Epithelial cell of proximal tubule (primary cell): ENCODE data around the gene BICDL2. TPM values are rescaled to one million over a fixed set of nuclear protein-coding genes. Genes with fewer than 3 reads are reported as not detected.

Experiments
- DNase-seq: peaks from one replicate; pipeline ENCODE4 v3.0.0-alpha.2; 2011; ENCODE audit warnings: low read depth
- H3K4me3 ChIP-seq: 2 replicates; pipeline ENCODE4 v1.5.1; 2011; ENCODE audit warnings: low read depth, mild to moderate bottlenecking, low read length
- total RNA-seq: library from RNA; depleted of rRNA; stranded (reverse); fragments of >200 nt; gene quantifications from 2 replicates; pipeline ENCODE4 v1.2.3, GENCODE V29; 2015
- TF ChIP-seq, protein P1 (sequence below): conservative IDR thresholded peaks from 2 replicates; pipeline ENCODE4 v1.5.1; 2012; ENCODE audit warnings: low read depth, mild to moderate bottlenecking, low read length

BICDL2 gene
- total RNA-seq, 1 donor from 2014 or later = 4.6 TPM

DNA sequence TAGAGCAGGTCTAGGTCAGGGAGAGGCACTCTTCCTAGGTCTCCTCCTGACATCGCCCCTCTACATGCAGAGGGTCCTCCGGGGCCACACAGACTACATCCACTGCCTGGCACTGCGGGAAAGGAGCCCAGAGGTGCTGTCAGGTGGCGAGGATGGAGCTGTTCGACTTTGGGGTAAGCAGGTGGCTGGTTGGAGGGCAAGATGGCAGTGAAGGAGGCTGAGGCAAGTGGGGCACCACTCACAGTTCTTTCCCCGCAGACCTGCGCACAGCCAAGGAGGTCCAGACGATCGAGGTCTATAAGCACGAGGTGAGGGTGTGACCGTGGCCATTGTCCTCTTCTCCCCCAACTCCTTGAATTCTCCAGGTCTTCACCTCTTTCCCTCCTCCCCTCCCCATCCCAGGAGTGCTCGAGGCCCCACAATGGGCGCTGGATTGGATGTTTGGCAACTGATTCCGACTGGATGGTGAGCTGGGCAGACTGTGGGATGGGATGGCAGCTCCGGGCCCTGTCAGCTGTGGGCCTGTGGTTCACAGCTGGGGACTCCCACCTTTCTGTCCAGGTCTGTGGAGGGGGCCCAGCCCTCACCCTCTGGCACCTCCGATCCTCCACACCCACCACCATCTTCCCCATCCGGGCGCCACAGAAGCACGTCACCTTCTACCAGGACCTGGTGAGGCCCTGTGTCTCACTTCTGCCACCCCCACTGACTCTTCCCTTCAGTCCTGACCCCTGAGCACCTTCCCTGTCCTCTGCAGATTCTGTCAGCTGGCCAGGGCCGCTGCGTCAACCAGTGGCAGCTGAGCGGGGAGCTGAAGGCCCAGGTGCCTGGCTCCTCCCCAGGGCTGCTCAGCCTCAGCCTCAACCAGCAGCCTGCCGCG lies 9.9 kb downstream of the BICDL2 start:
- TF ChIP-seq, protein P1, sequence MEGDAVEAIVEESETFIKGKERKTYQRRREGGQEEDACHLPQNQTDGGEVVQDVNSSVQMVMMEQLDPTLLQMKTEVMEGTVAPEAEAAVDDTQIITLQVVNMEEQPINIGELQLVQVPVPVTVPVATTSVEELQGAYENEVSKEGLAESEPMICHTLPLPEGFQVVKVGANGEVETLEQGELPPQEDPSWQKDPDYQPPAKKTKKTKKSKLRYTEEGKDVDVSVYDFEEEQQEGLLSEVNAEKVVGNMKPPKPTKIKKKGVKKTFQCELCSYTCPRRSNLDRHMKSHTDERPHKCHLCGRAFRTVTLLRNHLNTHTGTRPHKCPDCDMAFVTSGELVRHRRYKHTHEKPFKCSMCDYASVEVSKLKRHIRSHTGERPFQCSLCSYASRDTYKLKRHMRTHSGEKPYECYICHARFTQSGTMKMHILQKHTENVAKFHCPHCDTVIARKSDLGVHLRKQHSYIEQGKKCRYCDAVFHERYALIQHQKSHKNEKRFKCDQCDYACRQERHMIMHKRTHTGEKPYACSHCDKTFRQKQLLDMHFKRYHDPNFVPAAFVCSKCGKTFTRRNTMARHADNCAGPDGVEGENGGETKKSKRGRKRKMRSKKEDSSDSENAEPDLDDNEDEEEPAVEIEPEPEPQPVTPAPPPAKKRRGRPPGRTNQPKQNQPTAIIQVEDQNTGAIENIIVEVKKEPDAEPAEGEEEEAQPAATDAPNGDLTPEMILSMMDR = no peak
- DNase-seq = no peak
- H3K4me3 ChIP-seq = no peak overlapping the region

DNA sequence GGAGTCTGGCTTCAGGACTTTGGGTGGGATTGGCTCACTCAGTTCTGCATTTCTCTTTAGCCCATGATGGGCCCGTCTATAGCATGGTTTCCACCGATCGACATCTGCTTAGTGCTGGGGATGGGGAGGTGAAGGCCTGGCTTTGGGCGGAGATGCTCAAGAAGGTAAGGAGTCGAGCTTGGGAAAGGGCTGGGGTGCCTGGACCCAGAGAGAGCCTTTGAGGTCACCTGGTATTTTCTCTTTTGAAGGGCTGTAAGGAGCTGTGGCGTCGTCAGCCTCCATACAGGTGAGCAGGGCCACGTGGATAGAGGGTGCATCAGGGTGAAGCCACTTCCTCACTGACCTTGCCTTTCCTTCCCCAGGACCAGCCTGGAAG lies 10.8 kb downstream of the BICDL2 start:
- H3K4me3 ChIP-seq = no peak overlapping the region
- DNase-seq = no peak
- TF ChIP-seq, protein P1 = no peak

DNA sequence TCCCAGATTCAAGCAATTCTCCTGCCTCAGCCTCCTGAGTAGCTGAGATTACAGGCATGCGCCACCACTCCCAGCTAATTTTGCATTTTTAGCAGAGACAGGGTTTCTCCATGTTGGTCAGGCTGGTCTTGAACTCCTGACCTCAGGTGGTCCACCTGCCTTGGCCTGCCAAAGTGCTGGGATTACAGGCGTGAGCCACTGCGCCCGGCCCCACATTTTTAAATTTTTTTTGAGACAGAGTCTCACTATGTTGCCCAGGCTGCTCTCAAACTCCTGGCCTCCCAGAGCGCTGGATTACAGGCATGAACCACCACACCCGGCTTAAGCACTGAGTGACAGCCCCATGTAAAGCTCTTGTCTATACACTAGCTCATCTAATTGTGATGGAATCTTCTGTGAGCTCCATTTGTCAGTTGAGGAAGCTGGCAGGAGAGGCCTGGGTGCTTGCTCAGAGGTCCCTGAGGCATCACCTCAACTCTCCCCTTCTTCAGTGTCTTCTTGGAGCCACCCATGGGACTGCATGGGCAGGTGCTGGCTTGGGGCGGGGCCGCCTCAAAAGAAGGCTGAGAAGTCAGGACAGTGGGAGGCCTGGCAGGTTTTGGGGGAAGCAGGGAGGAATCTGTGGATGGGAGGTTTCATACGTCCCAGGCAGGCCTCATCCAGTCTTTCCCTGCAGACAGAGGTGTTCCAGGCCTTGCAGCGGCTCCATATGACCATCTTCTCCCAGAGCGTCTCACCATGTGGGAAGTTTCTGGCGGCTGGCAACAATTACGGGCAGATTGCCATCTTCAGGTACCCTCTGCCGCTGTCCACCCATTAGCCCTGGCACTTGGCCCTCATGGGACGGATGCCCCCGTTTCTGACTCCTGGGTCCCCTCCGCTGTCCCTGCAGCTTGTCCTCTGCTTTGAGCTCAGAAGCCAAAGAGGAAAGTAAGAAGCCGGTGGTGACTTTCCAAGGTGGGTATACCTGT lies 11.4 kb downstream of the BICDL2 start:
- H3K4me3 ChIP-seq = no peak overlapping the region
- TF ChIP-seq, protein P1 = no peak
- DNase-seq = no peak

DNA sequence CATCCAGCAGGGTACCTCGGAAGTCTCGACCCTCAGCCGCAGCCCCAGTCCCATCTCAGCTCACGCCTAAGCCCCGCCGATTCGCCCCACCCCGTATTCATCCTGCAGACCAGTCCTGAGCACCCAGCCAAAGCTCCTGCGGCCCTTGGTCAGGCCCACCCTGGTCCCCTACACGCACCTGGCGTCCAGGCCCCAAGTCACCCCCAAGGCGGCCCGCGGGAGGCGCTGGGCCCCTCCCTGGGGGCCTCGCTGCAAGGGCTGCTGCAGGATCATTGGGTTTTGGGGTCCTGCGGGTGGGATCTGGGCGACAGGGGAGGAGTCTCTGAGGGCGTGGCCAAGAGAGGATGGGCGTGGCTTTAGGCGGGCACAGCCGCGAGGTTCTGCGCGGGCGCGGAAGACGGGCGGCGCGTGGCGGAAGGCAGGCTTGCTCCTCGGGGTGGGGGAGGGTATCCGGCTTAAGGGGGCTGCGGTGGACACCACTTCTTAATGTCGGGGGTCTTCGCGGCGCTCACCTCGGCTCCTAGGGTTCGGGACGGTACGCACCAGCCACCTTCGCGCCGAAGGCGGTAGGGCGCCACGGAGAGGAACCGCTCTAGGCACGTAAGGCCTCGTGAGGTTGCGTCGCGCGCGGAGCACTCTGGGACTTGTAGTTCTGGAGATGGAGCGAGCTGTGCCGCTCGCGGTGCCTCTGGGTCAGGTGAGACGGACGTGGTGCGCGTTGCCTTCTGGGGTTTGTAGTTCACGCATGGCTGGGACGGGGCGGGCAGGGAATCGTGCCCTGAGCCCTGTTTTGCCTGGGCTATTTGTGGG lies 12.9 kb downstream of the BICDL2 start, which contains the start of the genes HCFC1R1 and THOC6:
HCFC1R1 (minus strand) TSS at position 274 of the 810 bp plus-strand sequence; CDS start at position 273, 1 bp downstream.
THOC6 (plus strand) TSS at position 367 of the 810 bp plus-strand sequence; CDS start at position 659, 292 bp downstream.
- TF ChIP-seq, protein P1 = no peak
- H3K4me3 ChIP-seq = peak within 1 kb of the TSS; percentile 81

DNA sequence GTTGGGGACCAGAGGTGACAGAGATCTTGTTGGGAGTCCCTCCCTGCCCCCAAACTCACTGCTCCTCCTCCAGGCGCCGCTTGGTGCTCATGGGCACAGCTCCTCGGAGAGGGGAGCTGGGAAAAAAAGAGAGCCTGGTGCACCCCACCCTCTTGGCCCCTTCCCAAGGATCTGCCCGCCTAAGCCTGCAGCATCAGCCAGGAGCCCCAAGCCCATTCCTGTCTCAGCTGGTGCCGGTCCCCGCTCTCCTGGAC lies 13.4 kb downstream of the BICDL2 start:
- H3K4me3 ChIP-seq = peak overlapping the region; percentile 81
- no peak for DNase-seq
- TF ChIP-seq, protein P1 = no peak

More for the DNA sequence above, 12.9 kb downstream of the BICDL2 start, which contains the start of the genes HCFC1R1 and THOC6:
- DNase-seq = peak; percentile 82

DNA sequence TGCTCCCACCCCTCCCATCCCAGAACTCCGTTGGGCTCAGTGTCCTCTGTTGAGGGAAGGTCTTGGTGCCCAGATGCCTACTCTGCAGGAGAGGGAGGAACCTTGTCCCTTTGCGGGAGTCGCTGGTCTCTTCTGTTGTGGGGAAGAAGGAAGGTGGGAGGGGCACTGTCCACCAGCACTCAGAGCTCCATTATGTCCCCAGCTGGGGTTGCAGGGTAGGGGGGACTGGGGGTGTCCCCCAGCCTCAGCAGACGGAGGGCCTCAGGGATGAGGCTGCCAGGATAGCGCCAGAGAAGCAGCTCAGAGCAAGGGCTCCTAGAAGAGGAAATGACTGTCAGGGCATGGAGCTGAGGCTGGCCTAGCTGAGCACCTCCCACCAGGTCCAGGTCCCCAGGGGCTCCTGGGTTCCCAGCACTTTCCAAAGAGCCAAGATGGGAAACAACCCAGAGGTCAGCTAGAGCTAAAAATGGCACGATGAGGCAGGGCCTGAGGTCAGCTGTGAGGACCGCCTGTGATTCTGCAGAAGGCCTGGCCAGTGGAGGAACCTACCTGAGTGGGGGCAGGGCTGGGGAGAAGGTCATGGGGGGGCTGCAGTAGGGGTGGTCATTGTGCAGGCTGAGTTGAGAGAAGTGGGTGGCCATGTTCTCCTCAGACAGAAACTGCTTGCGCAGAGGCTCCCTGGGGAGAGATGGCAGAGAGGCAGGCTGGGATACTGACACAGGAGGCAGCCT lies 13.9 kb downstream of the BICDL2 start:
- peak overlapping the region; percentile 81 for H3K4me3 ChIP-seq
- TF ChIP-seq, protein P1 = no peak
- no peak for DNase-seq
